Endodermal cell (in vitro differentiated cells): ENCODE results near the gene ACVRL1. TPM values are rescaled to one million over a fixed set of nuclear protein-coding genes. Genes with fewer than 3 reads are reported as not detected.

Experiments
- DNase-seq: peaks from one replicate; pipeline ENCODE4 v3.0.0-alpha.2; 2017
- H3K27ac ChIP-seq: 2 replicates; pipeline ENCODE4 v1.5.1; 2013; ENCODE audit warnings: mild to moderate bottlenecking, low read depth, low read length, moderate library complexity
- H3K27me3 ChIP-seq: 2 replicates; pipeline ENCODE4 v1.6.1; 2013; ENCODE audit warnings: mild to moderate bottlenecking, low read length, moderate library complexity; ENCODE audit not compliant: insufficient read depth, control insufficient read depth, poor library complexity, severe bottlenecking
- H3K36me3 ChIP-seq: 2 replicates; pipeline ENCODE4 v1.7.0; 2013; ENCODE audit warnings: mild to moderate bottlenecking, low read length, moderate library complexity; ENCODE audit not compliant: control insufficient read depth, insufficient read depth
- H3K4me1 ChIP-seq: one replicate; pipeline ENCODE4 v1.7.0; 2013; ENCODE audit warnings: low read length; ENCODE audit not compliant: control insufficient read depth, insufficient read depth
- H3K4me3 ChIP-seq: 2 replicates; pipeline ENCODE4 v1.5.1; 2013; ENCODE audit warnings: mild to moderate bottlenecking, low read length, moderate library complexity
- H3K9ac ChIP-seq: 2 replicates; pipeline ENCODE4 v1.6.1; 2013; ENCODE audit warnings: mild to moderate bottlenecking, low read length, moderate library complexity; ENCODE audit not compliant: poor library complexity, severe bottlenecking; ENCODE audit errors: extremely low read depth
- H3K9me3 ChIP-seq: 2 replicates; pipeline ENCODE4 v1.6.1; 2013; ENCODE audit warnings: mild to moderate bottlenecking, low read length, moderate library complexity; ENCODE audit not compliant: control insufficient read depth
- H3K27ac Mint-ChIP-seq: 2 replicates; pipeline ENCODE4 v1.8.0; 2020; ENCODE audit warnings: mixed read lengths
- H3K27me3 Mint-ChIP-seq: 2 replicates; pipeline ENCODE4 v1.8.0; 2021; ENCODE audit warnings: mild to moderate bottlenecking, mixed read lengths; ENCODE audit not compliant: insufficient read depth
- H3K36me3 Mint-ChIP-seq: 2 replicates; pipeline ENCODE4 v1.8.0; 2020; ENCODE audit warnings: low read depth, mixed read lengths
- H3K4me1 Mint-ChIP-seq: 2 replicates; pipeline ENCODE4 v1.8.0; 2020; ENCODE audit warnings: mixed read lengths
- H3K4me3 Mint-ChIP-seq: 2 replicates; pipeline ENCODE4 v1.8.0; 2020; ENCODE audit warnings: mild to moderate bottlenecking, moderate library complexity, mixed read lengths
- H3K9me3 Mint-ChIP-seq: 2 replicates; pipeline ENCODE4 v1.8.0; 2020; ENCODE audit warnings: mild to moderate bottlenecking, mixed read lengths
- WGBS, 2 experiments: methylation state at CpG; one replicate each; pipeline versions ENCODE4 v1.1.5 to v1.1.7; 2013; ENCODE audit warnings: missing lambda C conversion rate in 2 of 2, mixed read lengths in 1 of 2; ENCODE audit not compliant: insufficient coverage in 1 of 2, insufficient read length in 1 of 2; 5-methylcytosine and 5-hydroxymethylcytosine counted together
- total RNA-seq, 2 donors: library from RNA; stranded (reverse); fragmentation: NEBNext Ultra II Directional in 1 of 2; extraction: Animal tissue kit (Norgen Biotek cat#: 25700) in 1 of 2; gene quantifications; 2 replicates in 1 of 2; 3 replicates in 1 of 2; pipeline ENCODE4 v1.2.1, GENCODE V29; 2021
- TF ChIP-seq, protein P1 (sequence below): fragments of 200-600 bp; sonication (generic); conservative IDR thresholded peaks from 2 replicates; pipeline ENCODE4 v1.5.0; 2021; ENCODE audit warnings: antibody characterized with exemption, mild to moderate bottlenecking

The ACVRL1 gene
- total RNA-seq, 2 donors from 2014 or later: 0.42 to 0.64 TPM

DNA sequence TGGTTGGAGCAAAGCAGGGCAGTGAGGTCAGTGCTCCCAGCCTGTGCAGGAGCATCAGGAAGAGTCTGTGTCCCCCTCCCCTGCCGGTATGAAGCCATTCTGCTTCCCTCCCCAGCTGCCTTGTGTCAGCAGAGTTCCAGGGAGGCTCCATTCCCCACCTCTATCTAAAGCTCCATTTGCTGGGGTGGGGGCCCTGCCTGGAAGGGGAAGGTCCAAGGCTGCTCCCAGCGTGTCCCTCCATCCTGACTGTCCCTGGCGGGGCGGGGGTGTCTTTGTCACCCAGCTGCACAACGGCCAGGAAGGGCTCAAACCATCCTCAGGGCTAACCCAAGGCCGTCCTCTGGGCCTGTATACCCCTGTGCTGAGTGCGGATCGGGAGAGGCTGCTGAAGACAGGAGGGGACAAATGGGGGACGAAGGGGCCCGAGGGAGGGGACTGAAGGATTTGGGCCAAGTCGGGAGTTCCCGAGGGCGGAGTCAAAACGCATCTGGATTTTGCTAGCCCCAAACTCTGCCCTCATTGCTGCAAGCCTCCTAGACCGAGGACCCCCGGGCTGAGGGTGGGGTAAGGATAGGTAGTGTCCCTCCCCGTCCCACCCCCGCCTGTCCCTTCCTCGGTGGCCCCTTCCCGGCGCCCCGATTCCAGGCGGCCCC lies 748 bp upstream of the ACVRL1 start:
- Histone ChIP-seq H3K36me3 (no peaks in the 10 kb centered on the region), H3K27me3 (peaks cover 45% of the 10 kb centered on the region), H3K27ac (no peak overlapping the region), H3K4me1 (no peaks in the 10 kb centered on the region), H3K9ac (no peak overlapping the region), H3K4me3 (no peak overlapping the region), H3K9me3 (no peaks in the 10 kb centered on the region)
- WGBS, 2 experiments: 67 to 77% methylated on average over 10 to 23 of the region's 23 CpGs
- H3K27me3 Mint-ChIP-seq: peaks cover 45% of the 10 kb centered on the region
- H3K27ac Mint-ChIP-seq: no peak overlapping the region
- peaks cover 5% of the 10 kb centered on the region for H3K4me1 Mint-ChIP-seq
- H3K9me3 Mint-ChIP-seq: no peaks in the 10 kb centered on the region
- no peaks in the 10 kb centered on the region for H3K36me3 Mint-ChIP-seq
- H3K4me3 Mint-ChIP-seq: peak overlapping the region; percentile 29
- TF ChIP-seq, protein P1, sequence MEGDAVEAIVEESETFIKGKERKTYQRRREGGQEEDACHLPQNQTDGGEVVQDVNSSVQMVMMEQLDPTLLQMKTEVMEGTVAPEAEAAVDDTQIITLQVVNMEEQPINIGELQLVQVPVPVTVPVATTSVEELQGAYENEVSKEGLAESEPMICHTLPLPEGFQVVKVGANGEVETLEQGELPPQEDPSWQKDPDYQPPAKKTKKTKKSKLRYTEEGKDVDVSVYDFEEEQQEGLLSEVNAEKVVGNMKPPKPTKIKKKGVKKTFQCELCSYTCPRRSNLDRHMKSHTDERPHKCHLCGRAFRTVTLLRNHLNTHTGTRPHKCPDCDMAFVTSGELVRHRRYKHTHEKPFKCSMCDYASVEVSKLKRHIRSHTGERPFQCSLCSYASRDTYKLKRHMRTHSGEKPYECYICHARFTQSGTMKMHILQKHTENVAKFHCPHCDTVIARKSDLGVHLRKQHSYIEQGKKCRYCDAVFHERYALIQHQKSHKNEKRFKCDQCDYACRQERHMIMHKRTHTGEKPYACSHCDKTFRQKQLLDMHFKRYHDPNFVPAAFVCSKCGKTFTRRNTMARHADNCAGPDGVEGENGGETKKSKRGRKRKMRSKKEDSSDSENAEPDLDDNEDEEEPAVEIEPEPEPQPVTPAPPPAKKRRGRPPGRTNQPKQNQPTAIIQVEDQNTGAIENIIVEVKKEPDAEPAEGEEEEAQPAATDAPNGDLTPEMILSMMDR: no peak
- peak; percentile 60 for DNase-seq

- Histone ChIP-seq H3K27me3 (peaks cover 45% of the 10 kb centered on the region), H3K4me1 (no peaks in the 10 kb centered on the region), H3K9ac (no peak overlapping the region), H3K9me3 (no peaks in the 10 kb centered on the region), H3K36me3 (no peaks in the 10 kb centered on the region), H3K4me3 (no peak overlapping the region), H3K27ac (no peak overlapping the region)
- Mint-ChIP-seq H3K36me3 (no peaks in the 10 kb centered on the region), H3K27me3 (peaks cover 50% of the 10 kb centered on the region), H3K4me3 (peak overlapping the region; percentile 32), H3K27ac (no peak overlapping the region), H3K9me3 (no peaks in the 10 kb centered on the region), H3K4me1 (peaks cover 5% of the 10 kb centered on the region)
- TF ChIP-seq, protein P1: no peak
- DNase-seq: no peak
- 86 to 97% methylated on average over 7 of the region's 7 CpGs for WGBS, 2 experiments
Measured at GRCh38 chr12:51907856-51908425, 637 bp downstream of the ACVRL1 start.

GRCh38 chr12:51908876-51909592 lies 1.7 kb downstream of the ACVRL1 start:
- Histone ChIP-seq H3K4me1 (no peaks in the 10 kb centered on the region), H3K27ac (no peak overlapping the region), H3K36me3 (no peaks in the 10 kb centered on the region), H3K4me3 (no peak overlapping the region), H3K9me3 (no peaks in the 10 kb centered on the region), H3K9ac (no peak overlapping the region), H3K27me3 (peaks cover 45% of the 10 kb centered on the region)
- 95% methylated on average over 7 to 9 of the region's 9 CpGs for WGBS, 2 experiments
- TF ChIP-seq, protein P1: no peak
- H3K27ac Mint-ChIP-seq: no peak overlapping the region
- no peaks in the 10 kb centered on the region for H3K36me3 Mint-ChIP-seq
- no peak for DNase-seq
- peaks cover 56% of the 10 kb centered on the region for H3K27me3 Mint-ChIP-seq
- H3K4me3 Mint-ChIP-seq: no peak overlapping the region
- peaks cover 5% of the 10 kb centered on the region for H3K4me1 Mint-ChIP-seq
- H3K9me3 Mint-ChIP-seq: no peaks in the 10 kb centered on the region
